Neural crest cell (in vitro differentiated cells): ENCODE data around the gene LITAF. TPM values are rescaled to one million over a fixed set of nuclear protein-coding genes. Genes with fewer than 3 reads are reported as not detected.
A peak's percentile ranks its signal among the peaks of the same experiment; 100 is the strongest.

Source experiments
- DNase-seq: peaks from one replicate; pipeline ENCODE4 v3.0.0; 2021; ENCODE audit warnings: low read depth, mixed read lengths, low spot score
- H3K27ac Mint-ChIP-seq: one replicate; pipeline ENCODE4 v1.8.0; 2021; ENCODE audit warnings: mild to moderate bottlenecking, mixed read lengths; ENCODE audit not compliant: unreplicated experiment
- H3K27me3 Mint-ChIP-seq: 2 replicates; pipeline ENCODE4 v1.8.0; 2021; ENCODE audit warnings: low read depth, mild to moderate bottlenecking, mixed read lengths
- H3K36me3 Mint-ChIP-seq: 2 replicates; pipeline ENCODE4 v1.8.0; 2021; ENCODE audit warnings: low read depth, mild to moderate bottlenecking, mixed read lengths
- H3K4me1 Mint-ChIP-seq: 2 replicates; pipeline ENCODE4 v1.8.0; 2021; ENCODE audit warnings: mixed read lengths
- H3K4me3 Mint-ChIP-seq: one replicate; pipeline ENCODE4 v1.8.0; 2021; ENCODE audit warnings: mild to moderate bottlenecking, mixed read lengths
- H3K9me3 Mint-ChIP-seq: 2 replicates; pipeline ENCODE4 v1.8.0; 2021; ENCODE audit warnings: mixed read lengths
- CTCF ChIP-seq: fragments of 200-600 bp; sonication (generic); conservative IDR thresholded peaks from 2 replicates; pipeline ENCODE4 v1.5.0; 2021; ENCODE audit warnings: antibody characterized with exemption, mild to moderate bottlenecking
- total RNA-seq: library from RNA; stranded (reverse); gene quantifications from 2 replicates; pipeline ENCODE4 v1.2.1, GENCODE V29; 2021

Gene LITAF
- total RNA-seq, 1 donor from 2014 or later: 62.9 TPM

- no peak for DNase-seq
- peaks cover 7% of the 10 kb centered on the region for H3K9me3 Mint-ChIP-seq
- H3K4me1 Mint-ChIP-seq: peaks cover 35% of the 10 kb centered on the region
- peaks cover 36% of the 10 kb centered on the region for H3K36me3 Mint-ChIP-seq
- H3K27ac Mint-ChIP-seq: no peak overlapping the region
- no peaks in the 10 kb centered on the region for H3K27me3 Mint-ChIP-seq
- TF ChIP-seq CTCF: no peak
- no peak overlapping the region for H3K4me3 Mint-ChIP-seq
These were observed 35.8 kb downstream of the LITAF start for GRCh38 chr16:11550791-11551498.

GRCh38 chr16:11547118-11547916, 39.4 kb downstream of the LITAF start:
- peaks cover 57% of the 10 kb centered on the region for H3K4me1 Mint-ChIP-seq

GRCh38 chr16:11546608-11547061, 40.1 kb downstream of the LITAF start:
- no peak for DNase-seq
- Mint-ChIP-seq H3K4me3 (no peak overlapping the region), H3K36me3 (peaks cover 24% of the 10 kb centered on the region), H3K27ac (peak overlapping the region; percentile 78), H3K9me3 (peaks cover 4% of the 10 kb centered on the region), H3K27me3 (no peaks in the 10 kb centered on the region), H3K4me1 (peaks cover 63% of the 10 kb centered on the region)
- no peak for TF ChIP-seq CTCF

More at GRCh38 chr16:11547118-11547916, 39.4 kb downstream of the LITAF start:
- Mint-ChIP-seq H3K27me3 (no peaks in the 10 kb centered on the region), H3K9me3 (peaks cover 4% of the 10 kb centered on the region), H3K27ac (peak overlapping the region; percentile 39), H3K4me3 (peak overlapping the region; percentile 17), H3K36me3 (peaks cover 25% of the 10 kb centered on the region)
- no peak for DNase-seq
- TF ChIP-seq CTCF: no peak

- Mint-ChIP-seq H3K9me3 (peaks cover 2% of the 10 kb centered on the region), H3K27ac (peak overlapping the region; percentile 83), H3K4me1 (peaks cover 59% of the 10 kb centered on the region), H3K36me3 (peaks cover 6% of the 10 kb centered on the region), H3K4me3 (no peak overlapping the region), H3K27me3 (no peaks in the 10 kb centered on the region)
- no peak for DNase-seq
- no peak for TF ChIP-seq CTCF
These were observed 42.9 kb downstream of the LITAF start for GRCh38 chr16:11543661-11544393.

GRCh38 chr16:11542069-11542744, 44.5 kb downstream of the LITAF start:
- H3K4me3 Mint-ChIP-seq: no peak overlapping the region
- H3K27ac Mint-ChIP-seq: no peak overlapping the region
- peaks cover 45% of the 10 kb centered on the region for H3K4me1 Mint-ChIP-seq
- no peak for DNase-seq
- peaks cover 2% of the 10 kb centered on the region for H3K36me3 Mint-ChIP-seq
- H3K27me3 Mint-ChIP-seq: no peaks in the 10 kb centered on the region
- TF ChIP-seq CTCF: no peak
- no peaks in the 10 kb centered on the region for H3K9me3 Mint-ChIP-seq
